Activated gamma-delta T cell treated with anti-CD3 and anti-CD28 coated beads, Interleukin-2, amount 50 U/mL, for 16 hours (primary cell): ENCODE data around the gene SNRNP27.
"Not testable (repeated sequence)": the region's sequence is repeated elsewhere in the genome, so short reads cannot be mapped to it uniquely, and the experiment has no call there.

Experiments
- DNase-seq: peaks from one replicate; pipeline ENCODE4 v3.0.0-alpha.2; 2020; ENCODE audit warnings: low read depth

Gene SNRNP27

GRCh38 chr2:69893684-69894551, at the start of gene SNRNP27:
SNRNP27 (plus strand) TSS chr2:69893956; CDS start chr2:69893985, 29 bp downstream.
- peak; percentile 75 for DNase-seq

GRCh38 chr2:69843993-69844392, 49.8 kb upstream of the SNRNP27 start:
- DNase-seq: no peak

- DNase-seq: no peak
Measured at GRCh38 chr2:69844560-69844959, 49.2 kb upstream of the SNRNP27 start.

- DNase-seq: no peak
Measured at GRCh38 chr2:69846182-69847067, 47.3 kb upstream of the SNRNP27 start.

- DNase-seq: no peak
Measured at GRCh38 chr2:69847068-69847828, 46.5 kb upstream of the SNRNP27 start.

GRCh38 chr2:69848186-69848790, 45.5 kb upstream of the SNRNP27 start:
- no peak for DNase-seq

- DNase-seq: no peak
Measured at GRCh38 chr2:69858261-69858660, 35.5 kb upstream of the SNRNP27 start.

- no peak for DNase-seq
Measured at GRCh38 chr2:69863298-69863697, 30.5 kb upstream of the SNRNP27 start.

GRCh38 chr2:69888451-69888850, 5.3 kb upstream of the SNRNP27 start:
- DNase-seq: no peak

GRCh38 chr2:69889302-69889701, 4.5 kb upstream of the SNRNP27 start:
- DNase-seq: no peak

GRCh38 chr2:69890881-69891280, 2.9 kb upstream of the SNRNP27 start:
- DNase-seq: no peak

- DNase-seq: not testable (repeated sequence)
Measured at GRCh38 chr2:69892838-69893424, 825 bp upstream of the SNRNP27 start.

- DNase-seq: not testable (repeated sequence)
Measured at GRCh38 chr2:69894737-69895136, 981 bp downstream of the SNRNP27 start.

- no peak for DNase-seq
Measured at GRCh38 chr2:69902213-69902922, 8.6 kb downstream of the SNRNP27 start.

- no peak for DNase-seq
Measured at GRCh38 chr2:69907216-69907615, 13.5 kb downstream of the SNRNP27 start.

- DNase-seq: no peak
Measured at GRCh38 chr2:69911985-69912563, 18.3 kb downstream of the SNRNP27 start.

- peak; percentile 100 for DNase-seq
Measured at GRCh38 chr2:69914164-69914949, 20.6 kb downstream of the SNRNP27 start.

- no peak for DNase-seq
Measured at GRCh38 chr2:69914950-69915945, 21.5 kb downstream of the SNRNP27 start, which contains the start of gene MXD1. MXD1 (plus strand) TSS chr2:69915109; CDS start chr2:69915331, 222 bp downstream.
